ENCODE data around the gene ASB10. TPM values are rescaled to one million over a fixed set of nuclear protein-coding genes. Genes with fewer than 3 reads are reported as not detected.

ASB10 gene
- total RNA-seq, 1 donor from 2014 or later, result not detected

DNA sequence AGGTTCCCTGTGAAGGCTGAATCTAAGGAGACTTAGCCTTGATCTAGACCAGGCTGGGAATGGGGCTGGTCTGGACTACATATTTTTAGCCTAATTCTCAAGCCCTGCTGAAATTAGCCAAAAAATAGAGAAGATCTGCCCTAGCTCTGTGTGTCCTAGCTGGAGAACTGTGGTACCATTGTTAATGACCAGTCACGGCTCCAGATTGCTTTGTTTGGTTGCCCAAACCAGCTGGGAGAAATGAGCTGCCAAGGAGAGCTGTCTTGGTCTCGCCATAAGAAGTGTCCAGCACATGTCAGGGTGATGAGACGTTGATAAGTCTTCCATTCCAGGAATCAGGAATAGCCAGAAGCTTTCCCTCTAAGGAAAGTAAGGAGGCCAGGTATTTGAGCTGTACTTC, 40.3 kb downstream of the ASB10 start:
- peak overlapping the region; percentile 65 for H3K27ac Mint-ChIP-seq (ENCODE audit: unreplicated experiment)
- no peak for TF ChIP-seq CTCF (IDR thresholded peaks at IDR 0.05; ENCODE audit: unreplicated experiment)
- peak overlapping the region; percentile 48 for H3K4me3 Mint-ChIP-seq (ENCODE audit: unreplicated experiment)
- H3K4me1 Mint-ChIP-seq (ENCODE audit: unreplicated experiment), result peaks cover 46% of the 10 kb centered on the region
- peaks cover 16% of the 10 kb centered on the region for H3K27me3 Mint-ChIP-seq (ENCODE audit: unreplicated experiment)
- H3K36me3 Mint-ChIP-seq (ENCODE audit: low read depth, unreplicated experiment), result peaks cover 31% of the 10 kb centered on the region
- no peak for DNase-seq (ENCODE audit: low spot score)
- H3K9me3 Mint-ChIP-seq (ENCODE audit: unreplicated experiment), result no peaks in the 10 kb centered on the region

DNA sequence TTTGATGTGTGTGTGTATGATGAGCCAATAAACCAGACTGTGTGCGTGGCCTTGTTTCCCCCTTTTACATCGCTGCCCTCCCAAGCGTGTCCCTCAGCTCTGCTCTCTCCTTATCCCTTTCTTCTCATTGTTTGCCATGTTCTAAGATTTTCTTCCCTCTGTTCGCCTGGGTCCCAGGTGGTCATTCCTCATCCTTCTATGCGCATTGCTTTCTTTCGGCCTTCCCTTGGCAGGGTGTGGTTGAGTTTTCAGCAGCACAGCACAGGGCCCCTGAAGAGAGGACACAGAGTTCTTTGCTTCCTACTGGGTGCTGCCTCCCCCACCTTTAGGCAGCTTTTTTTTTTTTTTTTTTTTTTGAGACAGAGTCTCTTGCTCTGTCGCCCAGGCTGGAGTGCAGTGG, 42.7 kb downstream of the ASB10 start:
- no peak overlapping the region for H3K27ac Mint-ChIP-seq (ENCODE audit: unreplicated experiment)
- no peak for DNase-seq (ENCODE audit: low spot score)
- H3K36me3 Mint-ChIP-seq (ENCODE audit: low read depth, unreplicated experiment), result peaks cover 45% of the 10 kb centered on the region
- H3K4me1 Mint-ChIP-seq (ENCODE audit: unreplicated experiment), result peaks cover 56% of the 10 kb centered on the region
- no peak for TF ChIP-seq CTCF (IDR thresholded peaks at IDR 0.05; ENCODE audit: unreplicated experiment)
- peaks cover 36% of the 10 kb centered on the region for H3K27me3 Mint-ChIP-seq (ENCODE audit: unreplicated experiment)
- H3K9me3 Mint-ChIP-seq (ENCODE audit: unreplicated experiment), result no peaks in the 10 kb centered on the region
- peak overlapping the region; percentile 74 for H3K4me3 Mint-ChIP-seq (ENCODE audit: unreplicated experiment)

DNA sequence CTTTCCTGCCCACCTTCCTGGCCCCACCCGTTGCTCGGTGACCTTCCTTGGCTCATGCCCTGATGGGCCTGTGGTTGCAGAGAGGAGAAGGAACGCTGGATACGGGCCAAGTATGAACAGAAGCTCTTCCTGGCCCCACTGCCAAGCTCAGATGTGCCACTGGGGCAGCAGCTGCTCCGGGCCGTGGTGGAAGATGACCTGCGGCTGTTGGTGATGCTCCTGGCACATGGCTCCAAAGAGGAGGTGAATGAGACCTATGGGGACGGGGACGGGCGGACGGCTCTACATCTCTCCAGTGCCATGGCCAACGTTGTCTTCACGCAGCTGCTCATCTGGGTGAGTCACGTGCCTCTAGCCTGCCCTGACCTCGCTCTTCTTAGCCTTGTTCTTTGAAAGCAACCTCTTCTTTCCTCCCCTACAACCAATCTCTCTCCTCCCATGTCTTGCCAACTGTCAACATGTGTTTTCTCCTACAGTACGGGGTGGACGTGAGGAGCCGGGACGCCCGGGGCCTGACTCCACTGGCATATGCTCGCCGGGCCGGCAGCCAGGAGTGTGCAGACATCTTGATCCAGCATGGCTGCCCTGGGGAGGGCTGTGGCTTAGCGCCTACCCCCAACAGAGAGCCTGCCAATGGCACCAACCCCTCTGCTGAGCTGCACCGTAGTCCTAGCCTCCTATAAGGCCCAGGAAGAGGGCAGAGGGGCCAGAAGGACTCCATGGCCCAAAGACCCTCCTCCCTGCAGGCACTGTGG, 43.6 kb downstream of the ASB10 start:
- Mint-ChIP-seq H3K4me3 (ENCODE audit: unreplicated experiment) (peak overlapping the region; percentile 69), H3K9me3 (ENCODE audit: unreplicated experiment) (no peaks in the 10 kb centered on the region), H3K27me3 (ENCODE audit: unreplicated experiment) (peaks cover 39% of the 10 kb centered on the region), H3K36me3 (ENCODE audit: low read depth, unreplicated experiment) (peaks cover 49% of the 10 kb centered on the region), H3K27ac (ENCODE audit: unreplicated experiment) (no peak overlapping the region), H3K4me1 (ENCODE audit: unreplicated experiment) (peaks cover 56% of the 10 kb centered on the region)
- TF ChIP-seq CTCF (IDR thresholded peaks at IDR 0.05; ENCODE audit: unreplicated experiment), result no peak
- DNase-seq (ENCODE audit: low spot score), result no peak

- no peak for TF ChIP-seq CTCF (IDR thresholded peaks at IDR 0.05; ENCODE audit: unreplicated experiment)
- Mint-ChIP-seq H3K4me3 (ENCODE audit: unreplicated experiment) (no peak overlapping the region), H3K36me3 (ENCODE audit: low read depth, unreplicated experiment) (peaks cover 49% of the 10 kb centered on the region), H3K9me3 (ENCODE audit: unreplicated experiment) (no peaks in the 10 kb centered on the region), H3K4me1 (ENCODE audit: unreplicated experiment) (peaks cover 51% of the 10 kb centered on the region), H3K27me3 (ENCODE audit: unreplicated experiment) (peaks cover 39% of the 10 kb centered on the region), H3K27ac (ENCODE audit: unreplicated experiment) (no peak overlapping the region)
- no peak for DNase-seq (ENCODE audit: low spot score)
Measured at GRCh38 chr7:151142686-151143040, 44.4 kb downstream of the ASB10 start.

DNA sequence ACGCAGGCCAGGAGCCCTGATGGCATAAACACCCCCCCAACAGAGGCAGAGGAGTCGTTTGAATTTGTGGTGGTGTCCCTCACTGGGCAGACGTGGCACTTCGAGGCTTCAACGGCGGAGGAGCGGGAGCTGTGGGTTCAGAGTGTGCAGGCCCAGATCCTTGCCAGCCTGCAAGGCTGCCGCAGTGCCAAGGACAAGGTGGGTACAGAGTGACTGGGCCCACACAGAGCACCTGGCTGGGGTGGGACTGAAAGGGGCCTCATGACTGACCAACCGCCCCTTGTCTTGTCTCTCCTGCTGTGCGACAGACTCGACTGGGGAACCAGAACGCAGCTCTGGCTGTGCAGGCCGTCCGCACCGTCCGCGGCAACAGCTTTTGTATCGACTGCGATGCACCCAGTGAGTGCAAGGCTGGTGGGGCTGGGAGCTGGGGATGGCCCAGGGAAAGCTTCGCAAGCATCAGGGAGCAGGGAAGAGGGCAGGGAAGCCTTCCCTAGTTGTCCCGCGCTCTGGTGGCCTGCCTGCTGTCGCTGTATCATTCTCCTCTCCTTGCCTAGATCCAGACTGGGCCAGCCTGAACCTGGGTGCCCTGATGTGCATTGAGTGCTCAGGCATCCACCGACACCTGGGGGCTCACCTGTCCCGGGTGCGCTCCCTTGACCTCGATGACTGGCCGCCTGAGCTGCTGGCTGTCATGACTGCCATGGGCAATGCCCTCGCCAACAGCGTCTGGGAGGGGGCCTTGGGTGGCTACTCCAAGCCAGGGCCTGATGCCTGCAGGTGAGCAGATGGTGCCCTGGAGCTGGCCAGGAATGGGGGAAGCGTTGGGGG, 45.0 kb downstream of the ASB10 start:
- Mint-ChIP-seq H3K36me3 (ENCODE audit: low read depth, unreplicated experiment) (peaks cover 45% of the 10 kb centered on the region), H3K27ac (ENCODE audit: unreplicated experiment) (no peak overlapping the region), H3K27me3 (ENCODE audit: unreplicated experiment) (peaks cover 39% of the 10 kb centered on the region), H3K9me3 (ENCODE audit: unreplicated experiment) (no peaks in the 10 kb centered on the region), H3K4me1 (ENCODE audit: unreplicated experiment) (peaks cover 45% of the 10 kb centered on the region), H3K4me3 (ENCODE audit: unreplicated experiment) (no peak overlapping the region)
- DNase-seq (ENCODE audit: low spot score), result no peak
- no peak for TF ChIP-seq CTCF (IDR thresholded peaks at IDR 0.05; ENCODE audit: unreplicated experiment)
